Erythroblast (primary cell): ENCODE data around the gene EEF1AKMT3.

Experiments used
- GATA1 ChIP-seq: IDR thresholded peaks from 2 replicates; pipeline ENCODE4 v1.6.1; 2011; ENCODE audit warnings: low read depth, mild to moderate bottlenecking, control low read depth, low read length, moderate library complexity
- POLR2A ChIP-seq: IDR thresholded peaks from 2 replicates; pipeline ENCODE4 v1.6.1; 2011; ENCODE audit warnings: mild to moderate bottlenecking, low read length

GRCh38 chr12:57771236-57771872, 1.1 kb upstream of the EEF1AKMT3 start:
- no peak for TF ChIP-seq POLR2A
- no peak for TF ChIP-seq GATA1
